DOHH2 (cell line): ENCODE data around the gene CENPS.

Experiments used
- EZH2phosphoT487 ChIP-seq: fragments of 200-600 bp; sonication (generic); IDR thresholded peaks from 2 replicates; pipeline ENCODE4 v1.6.1; 2017; ENCODE audit warnings: borderline replicate concordance, mild to moderate bottlenecking, antibody characterized with exemption, low read length, moderate library complexity, mixed read lengths
- TF ChIP-seq, protein P1 (sequence below): fragments of 200-600 bp; sonication (generic); IDR thresholded peaks from one replicate; pipeline ENCODE4 v1.5.1; 2014; ENCODE audit warnings: antibody characterized with exemption, mild to moderate bottlenecking, low read depth, low read length; ENCODE audit not compliant: poor library complexity, severe bottlenecking

DNA sequence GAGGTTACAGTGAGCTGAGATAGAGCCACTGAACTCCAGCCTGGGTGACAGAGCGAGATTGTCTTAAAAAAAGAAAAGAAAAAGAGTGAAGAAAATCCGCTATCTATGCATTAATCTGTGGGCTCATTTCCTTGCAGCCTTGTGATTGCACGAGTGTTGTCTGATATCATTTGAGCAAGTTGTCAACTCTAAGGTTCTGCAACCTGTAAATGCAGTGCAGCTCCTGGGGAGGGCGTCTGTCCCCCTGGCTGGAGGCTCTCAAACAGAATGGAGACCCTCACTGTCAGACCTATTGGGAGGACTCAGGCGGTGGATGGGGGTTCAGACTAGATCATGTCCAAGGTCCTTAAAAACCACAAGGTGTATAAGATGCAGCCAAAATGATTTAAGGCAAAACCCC, 25.8 kb downstream of the CENPS start:
- TF ChIP-seq, protein P1, sequence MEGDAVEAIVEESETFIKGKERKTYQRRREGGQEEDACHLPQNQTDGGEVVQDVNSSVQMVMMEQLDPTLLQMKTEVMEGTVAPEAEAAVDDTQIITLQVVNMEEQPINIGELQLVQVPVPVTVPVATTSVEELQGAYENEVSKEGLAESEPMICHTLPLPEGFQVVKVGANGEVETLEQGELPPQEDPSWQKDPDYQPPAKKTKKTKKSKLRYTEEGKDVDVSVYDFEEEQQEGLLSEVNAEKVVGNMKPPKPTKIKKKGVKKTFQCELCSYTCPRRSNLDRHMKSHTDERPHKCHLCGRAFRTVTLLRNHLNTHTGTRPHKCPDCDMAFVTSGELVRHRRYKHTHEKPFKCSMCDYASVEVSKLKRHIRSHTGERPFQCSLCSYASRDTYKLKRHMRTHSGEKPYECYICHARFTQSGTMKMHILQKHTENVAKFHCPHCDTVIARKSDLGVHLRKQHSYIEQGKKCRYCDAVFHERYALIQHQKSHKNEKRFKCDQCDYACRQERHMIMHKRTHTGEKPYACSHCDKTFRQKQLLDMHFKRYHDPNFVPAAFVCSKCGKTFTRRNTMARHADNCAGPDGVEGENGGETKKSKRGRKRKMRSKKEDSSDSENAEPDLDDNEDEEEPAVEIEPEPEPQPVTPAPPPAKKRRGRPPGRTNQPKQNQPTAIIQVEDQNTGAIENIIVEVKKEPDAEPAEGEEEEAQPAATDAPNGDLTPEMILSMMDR = peak; percentile 16
- no peak for TF ChIP-seq EZH2phosphoT487
